Smooth muscle cell (in vitro differentiated cells): Measurements from ENCODE around the gene EPHA7. TPM values are rescaled to one million over a fixed set of nuclear protein-coding genes. Genes with fewer than 3 reads are reported as not detected.

Source experiments
- DNase-seq: peaks from one replicate; lab custom pipeline; 2025; ENCODE audit not compliant: unreplicated experiment; lab: John Stamatoyannopoulos, UW
- H2AFZ ChIP-seq: fragments of 200-600 bp; sonication (generic); 2 replicates; pipeline ENCODE4 v1.6.0; 2016; ENCODE audit warnings: antibody characterized with exemption, low read depth, mild to moderate bottlenecking
- H3F3A ChIP-seq: fragments of 200-600 bp; sonication (generic); 2 replicates; pipeline ENCODE4 v1.6.0; 2017; ENCODE audit warnings: antibody characterized with exemption, low read depth
- H3K27ac ChIP-seq: fragments of 200-600 bp; sonication (generic); 2 replicates; pipeline ENCODE4 v1.5.1; 2016; ENCODE audit warnings: low read depth, mild to moderate bottlenecking
- H3K27me3 ChIP-seq: fragments of 200-600 bp; sonication (generic); 2 replicates; pipeline ENCODE4 v1.6.1; 2016; ENCODE audit warnings: low read depth, mild to moderate bottlenecking
- H3K36me3 ChIP-seq: fragments of 200-600 bp; sonication (generic); 2 replicates; pipeline ENCODE4 v1.5.1; 2016; ENCODE audit warnings: low read depth
- H3K4me1 ChIP-seq: fragments of 200-600 bp; sonication (generic); 2 replicates; pipeline ENCODE4 v1.5.1; 2016; ENCODE audit warnings: low read depth
- H3K4me2 ChIP-seq: fragments of 200-600 bp; sonication (generic); 2 replicates; pipeline ENCODE4 v1.6.0; 2016; ENCODE audit warnings: mild to moderate bottlenecking
- H3K4me3 ChIP-seq: fragments of 200-600 bp; sonication (generic); 2 replicates; pipeline ENCODE4 v1.5.1; 2016; ENCODE audit warnings: mild to moderate bottlenecking
- H3K79me2 ChIP-seq: fragments of 200-600 bp; sonication (generic); 2 replicates; pipeline ENCODE4 v1.6.0; 2016; ENCODE audit warnings: low read depth, mild to moderate bottlenecking
- H3K9ac ChIP-seq: fragments of 200-600 bp; sonication (generic); 2 replicates; pipeline ENCODE4 v1.6.0; 2016; ENCODE audit warnings: low read depth
- H3K9me3 ChIP-seq: fragments of 200-600 bp; sonication (generic); replicated peaks from 2 replicates; pipeline ENCODE4 v1.5.1; 2016; ENCODE audit warnings: low read depth
- H4K20me1 ChIP-seq: fragments of 200-600 bp; sonication (generic); 2 replicates; pipeline ENCODE4 v1.6.0; 2016; ENCODE audit warnings: low read depth
- CTCF ChIP-seq: fragments of 200-600 bp; sonication (generic); IDR thresholded peaks from 2 replicates; pipeline ENCODE4 v1.5.1; 2017; ENCODE audit warnings: borderline replicate concordance, mild to moderate bottlenecking, antibody characterized with exemption; ENCODE audit not compliant: insufficient read depth, poor library complexity, severe bottlenecking
- WGBS: methylation state at CpG from one replicate; pipeline ENCODE4 v1.1.7; 2016; ENCODE audit warnings: low lambda C conversion rate; 5-methylcytosine and 5-hydroxymethylcytosine counted together
- polyA plus RNA-seq: library from polyadenylated mRNA; unstranded; fragments of >200 nt; fragmentation: Nextera tagmentation; extraction: Ambion mirVana; gene quantifications from 2 replicates; pipeline ENCODE4 v1.2.1, GENCODE V29; 2016
- total RNA-seq: library from RNA; depleted of rRNA; stranded (reverse); fragments of >200 nt; gene quantifications from 2 replicates; pipeline ENCODE4 v1.2.3, GENCODE V29; 2014

Gene EPHA7
- total and polyA plus RNA-seq, 2 experiments from 2014 or later = 2.0 to 6.2 TPM

DNA sequence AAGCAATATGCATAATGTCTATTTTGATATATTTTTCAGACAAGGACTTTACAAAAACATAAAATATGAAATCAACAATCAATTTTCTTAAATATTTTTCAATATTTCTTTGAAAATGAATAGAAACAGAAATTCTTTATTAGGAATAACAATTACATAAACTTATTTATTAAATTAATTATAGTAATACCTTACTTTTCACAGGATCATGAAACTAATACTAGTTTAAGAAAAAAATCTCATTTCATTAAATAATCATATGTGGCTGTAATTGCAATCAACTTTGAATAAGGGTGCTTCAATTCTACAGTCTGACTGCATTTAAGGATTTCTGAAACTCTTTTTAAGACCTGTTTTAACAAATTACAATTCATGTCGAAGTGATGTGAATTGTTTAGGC is 26.6 kb downstream of the EPHA7 start:
- Histone ChIP-seq H3K4me2 (no peak overlapping the region), H3K9ac (no peak overlapping the region), H3K27ac (no peak overlapping the region), H3K4me1 (peaks cover 10% of the 10 kb centered on the region), H3K79me2 (peaks cover 30% of the 10 kb centered on the region), H3K4me3 (no peak overlapping the region), H2AFZ (no peak overlapping the region), H3K36me3 (no peaks in the 10 kb centered on the region), H3K9me3 (no peaks in the 10 kb centered on the region), H3K27me3 (no peaks in the 10 kb centered on the region), H4K20me1 (no peaks in the 10 kb centered on the region), H3F3A (no peaks in the 10 kb centered on the region)
- TF ChIP-seq CTCF = no peak
- no peak for DNase-seq
- WGBS = 75% methylated on average over 1 of the region's 1 CpG

DNA sequence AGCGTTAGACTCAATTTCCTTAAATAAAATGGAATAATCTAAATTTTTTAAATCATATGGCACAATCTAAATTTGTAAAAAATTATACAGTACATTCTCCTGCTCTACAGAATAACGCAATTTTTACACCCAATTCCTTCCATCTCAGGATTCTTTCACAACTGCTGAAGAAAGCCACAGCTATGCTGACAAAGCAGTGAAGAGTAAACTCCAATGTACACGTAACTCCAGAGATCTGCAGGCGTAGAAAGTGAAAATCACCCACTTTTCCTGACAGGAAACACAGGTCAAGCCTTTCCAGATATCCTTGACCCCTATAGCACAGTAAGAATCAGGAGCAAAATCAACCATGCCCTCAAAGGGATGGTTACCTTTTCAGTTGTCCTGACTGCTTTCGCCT is 27.4 kb downstream of the EPHA7 start:
- 49% methylated on average over 5 of the region's 5 CpGs for WGBS
- DNase-seq = no peak

DNA sequence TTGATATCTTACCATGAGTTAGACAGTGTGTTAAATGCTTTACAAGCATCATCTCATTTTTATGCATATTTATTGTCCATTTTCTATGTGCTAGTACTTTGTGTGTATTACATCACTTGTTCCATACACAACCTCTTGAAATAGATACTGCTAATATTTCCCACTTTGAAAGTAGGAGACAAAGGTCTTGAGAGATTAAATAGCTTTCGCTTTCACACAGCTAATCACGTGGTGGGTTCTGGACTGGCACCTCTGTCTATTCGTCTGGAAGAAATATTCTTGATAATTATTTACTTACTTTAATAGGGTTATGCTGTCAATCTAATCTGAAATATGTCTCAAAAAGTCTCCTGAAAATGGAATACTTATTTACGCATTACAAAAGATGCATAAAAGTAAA is 30.2 kb downstream of the EPHA7 start:
- H3K4me2 ChIP-seq = no peak overlapping the region
- H3K4me1 ChIP-seq = peaks cover 6% of the 10 kb centered on the region
- no peaks in the 10 kb centered on the region for H4K20me1 ChIP-seq
- H3K36me3 ChIP-seq = no peaks in the 10 kb centered on the region
- no peaks in the 10 kb centered on the region for H3K27me3 ChIP-seq
- H3K27ac ChIP-seq = no peak overlapping the region
- H2AFZ ChIP-seq = no peak overlapping the region
- H3F3A ChIP-seq = no peaks in the 10 kb centered on the region
- no peak for DNase-seq
- no peak overlapping the region for H3K9ac ChIP-seq
- no peak overlapping the region for H3K4me3 ChIP-seq
- no peak for TF ChIP-seq CTCF
- H3K9me3 ChIP-seq = no peaks in the 10 kb centered on the region
- peaks cover 25% of the 10 kb centered on the region for H3K79me2 ChIP-seq
- 88% methylated on average over 4 of the region's 4 CpGs for whole genome bisulfite sequencing

More for the DNA sequence above, 27.4 kb downstream of the EPHA7 start:
- Histone ChIP-seq H3K36me3 (no peaks in the 10 kb centered on the region), H4K20me1 (no peaks in the 10 kb centered on the region), H3K4me3 (peak overlapping the region; percentile 14), H2AFZ (peak overlapping the region; percentile 37), H3K27me3 (no peaks in the 10 kb centered on the region), H3K4me1 (peaks cover 9% of the 10 kb centered on the region), H3K4me2 (peak overlapping the region; percentile 71), H3K27ac (no peak overlapping the region), H3K9me3 (no peaks in the 10 kb centered on the region), H3K79me2 (peaks cover 30% of the 10 kb centered on the region), H3K9ac (no peak overlapping the region), H3F3A (no peaks in the 10 kb centered on the region)
- TF ChIP-seq CTCF = no peak

GRCh38 chr6:93388070-93388469 is 31.3 kb downstream of the EPHA7 start:
- TF ChIP-seq CTCF = no peak
- H3K9ac ChIP-seq = no peak overlapping the region

More at GRCh38 chr6:93388070-93388469, 31.3 kb downstream of the EPHA7 start:
- Histone ChIP-seq H3K36me3 (no peaks in the 10 kb centered on the region), H2AFZ (no peak overlapping the region), H3K27me3 (no peaks in the 10 kb centered on the region), H3K79me2 (peaks cover 25% of the 10 kb centered on the region), H3F3A (no peaks in the 10 kb centered on the region), H3K9me3 (no peaks in the 10 kb centered on the region), H3K4me1 (peaks cover 6% of the 10 kb centered on the region), H3K4me3 (no peak overlapping the region), H4K20me1 (no peaks in the 10 kb centered on the region), H3K27ac (no peak overlapping the region), H3K4me2 (no peak overlapping the region)
- WGBS = 91% methylated on average over 1 of the region's 1 CpG
- no peak for DNase-seq
